Smooth muscle cell (in vitro differentiated cells): Measurements from ENCODE around the gene STPG2. TPM values are rescaled to one million over a fixed set of nuclear protein-coding genes. Genes with fewer than 3 reads are reported as not detected.

ENCODE experiments used
- DNase-seq: peaks from one replicate; lab custom pipeline; 2025; ENCODE audit not compliant: unreplicated experiment; lab: John Stamatoyannopoulos, UW
- H2AFZ ChIP-seq: fragments of 200-600 bp; sonication (generic); 2 replicates; pipeline ENCODE4 v1.6.0; 2016; ENCODE audit warnings: antibody characterized with exemption, low read depth, mild to moderate bottlenecking
- H3F3A ChIP-seq: fragments of 200-600 bp; sonication (generic); 2 replicates; pipeline ENCODE4 v1.6.0; 2017; ENCODE audit warnings: antibody characterized with exemption, low read depth
- H3K27ac ChIP-seq: fragments of 200-600 bp; sonication (generic); 2 replicates; pipeline ENCODE4 v1.5.1; 2016; ENCODE audit warnings: low read depth, mild to moderate bottlenecking
- H3K27me3 ChIP-seq: fragments of 200-600 bp; sonication (generic); 2 replicates; pipeline ENCODE4 v1.6.1; 2016; ENCODE audit warnings: low read depth, mild to moderate bottlenecking
- H3K36me3 ChIP-seq: fragments of 200-600 bp; sonication (generic); 2 replicates; pipeline ENCODE4 v1.5.1; 2016; ENCODE audit warnings: low read depth
- H3K4me1 ChIP-seq: fragments of 200-600 bp; sonication (generic); 2 replicates; pipeline ENCODE4 v1.5.1; 2016; ENCODE audit warnings: low read depth
- H3K4me2 ChIP-seq: fragments of 200-600 bp; sonication (generic); 2 replicates; pipeline ENCODE4 v1.6.0; 2016; ENCODE audit warnings: mild to moderate bottlenecking
- H3K4me3 ChIP-seq: fragments of 200-600 bp; sonication (generic); 2 replicates; pipeline ENCODE4 v1.5.1; 2016; ENCODE audit warnings: mild to moderate bottlenecking
- H3K79me2 ChIP-seq: fragments of 200-600 bp; sonication (generic); 2 replicates; pipeline ENCODE4 v1.6.0; 2016; ENCODE audit warnings: low read depth, mild to moderate bottlenecking
- H3K9ac ChIP-seq: fragments of 200-600 bp; sonication (generic); 2 replicates; pipeline ENCODE4 v1.6.0; 2016; ENCODE audit warnings: low read depth
- H3K9me3 ChIP-seq: fragments of 200-600 bp; sonication (generic); replicated peaks from 2 replicates; pipeline ENCODE4 v1.5.1; 2016; ENCODE audit warnings: low read depth
- H4K20me1 ChIP-seq: fragments of 200-600 bp; sonication (generic); 2 replicates; pipeline ENCODE4 v1.6.0; 2016; ENCODE audit warnings: low read depth
- CTCF ChIP-seq: fragments of 200-600 bp; sonication (generic); IDR thresholded peaks from 2 replicates; pipeline ENCODE4 v1.5.1; 2017; ENCODE audit warnings: borderline replicate concordance, mild to moderate bottlenecking, antibody characterized with exemption; ENCODE audit not compliant: insufficient read depth, poor library complexity, severe bottlenecking
- WGBS: methylation state at CpG from one replicate; pipeline ENCODE4 v1.1.7; 2016; ENCODE audit warnings: low lambda C conversion rate; 5-methylcytosine and 5-hydroxymethylcytosine counted together
- polyA plus RNA-seq: library from polyadenylated mRNA; unstranded; fragments of >200 nt; fragmentation: Nextera tagmentation; extraction: Ambion mirVana; gene quantifications from 2 replicates; pipeline ENCODE4 v1.2.1, GENCODE V29; 2016
- total RNA-seq: library from RNA; depleted of rRNA; stranded (reverse); fragments of >200 nt; gene quantifications from 2 replicates; pipeline ENCODE4 v1.2.3, GENCODE V29; 2014

STPG2 gene
- total and polyA plus RNA-seq, 2 experiments from 2014 or later: 0.09 to 0.31 TPM

GRCh38 chr4:97590266-97590665, 553.0 kb downstream of the STPG2 start:
- no peak for TF ChIP-seq CTCF
- Histone ChIP-seq H3K36me3 (no peaks in the 10 kb centered on the region), H3K4me1 (no peaks in the 10 kb centered on the region), H3K9me3 (no peaks in the 10 kb centered on the region), H3F3A (no peaks in the 10 kb centered on the region), H3K79me2 (no peaks in the 10 kb centered on the region), H3K27ac (no peak overlapping the region), H3K4me3 (no peak overlapping the region), H2AFZ (no peak overlapping the region), H4K20me1 (no peaks in the 10 kb centered on the region), H3K4me2 (no peak overlapping the region), H3K9ac (no peak overlapping the region), H3K27me3 (no peaks in the 10 kb centered on the region)
- 87% methylated on average over 4 of the region's 4 CpGs for WGBS
- DNase-seq: no peak

DNA sequence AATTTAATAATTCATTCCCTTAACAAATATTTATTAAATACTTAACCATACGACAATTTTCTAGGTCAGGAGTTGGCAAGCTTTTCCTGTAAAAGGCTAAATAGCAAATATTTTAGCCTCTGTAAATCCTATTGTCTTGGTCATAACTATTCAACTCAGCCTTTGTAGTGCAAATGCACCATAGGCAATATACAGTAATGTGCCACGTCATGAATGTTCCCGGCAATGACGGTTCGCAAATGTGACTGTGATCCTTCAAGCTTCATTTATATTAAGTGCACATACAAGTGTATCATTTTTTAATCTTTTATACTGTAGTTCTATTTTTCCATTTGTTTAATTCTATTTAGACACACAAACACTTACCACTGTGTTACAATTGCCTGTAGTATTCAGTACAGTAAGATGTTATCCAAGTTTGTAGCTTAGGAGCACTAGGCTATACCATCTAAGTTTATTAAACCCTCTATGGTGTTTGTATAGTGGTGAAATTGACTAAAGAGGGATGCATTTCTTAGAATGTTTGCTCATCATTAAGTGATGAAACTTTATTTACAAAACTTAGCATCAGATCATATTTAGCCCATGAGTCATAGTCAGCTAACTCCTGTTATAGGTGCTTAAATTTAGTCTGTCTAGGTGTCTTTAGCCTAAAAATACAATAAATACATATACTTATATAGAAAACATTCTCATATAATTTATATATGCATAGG, 553.6 kb downstream of the STPG2 start:
- Histone ChIP-seq H3K9ac (no peak overlapping the region), H3K79me2 (no peaks in the 10 kb centered on the region), H3F3A (no peaks in the 10 kb centered on the region), H3K27me3 (no peaks in the 10 kb centered on the region), H3K4me1 (no peaks in the 10 kb centered on the region), H2AFZ (no peak overlapping the region), H4K20me1 (no peaks in the 10 kb centered on the region), H3K36me3 (no peaks in the 10 kb centered on the region), H3K4me2 (no peak overlapping the region), H3K27ac (no peak overlapping the region), H3K9me3 (no peaks in the 10 kb centered on the region), H3K4me3 (no peak overlapping the region)
- no peak for DNase-seq
- 97% methylated on average over 5 of the region's 5 CpGs for WGBS
- no peak for TF ChIP-seq CTCF

DNA sequence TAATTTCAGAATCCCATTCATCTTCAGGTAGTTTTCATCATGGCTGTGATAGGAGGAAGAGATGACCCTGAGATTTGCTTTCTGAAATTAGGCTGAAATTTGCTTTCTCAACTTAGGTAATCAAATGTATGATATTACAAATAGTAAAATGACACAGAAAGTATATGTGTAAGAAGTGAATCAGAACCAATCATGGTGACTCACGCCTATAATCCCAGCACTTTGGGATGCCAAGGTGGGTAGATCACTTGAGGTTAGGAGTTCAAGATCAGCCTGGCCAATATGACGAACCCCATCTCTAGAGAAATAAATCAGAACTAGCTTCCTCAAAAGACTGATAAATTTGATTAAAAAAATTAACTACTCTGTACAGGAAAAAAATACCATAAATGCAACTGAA, 555.4 kb downstream of the STPG2 start:
- no peak for TF ChIP-seq CTCF
- Histone ChIP-seq H3K4me1 (no peaks in the 10 kb centered on the region), H2AFZ (no peak overlapping the region), H3K9ac (no peak overlapping the region), H3F3A (no peaks in the 10 kb centered on the region), H3K27ac (no peak overlapping the region), H3K36me3 (no peaks in the 10 kb centered on the region), H3K4me2 (no peak overlapping the region), H3K9me3 (no peaks in the 10 kb centered on the region), H3K4me3 (no peak overlapping the region), H3K27me3 (no peaks in the 10 kb centered on the region), H4K20me1 (no peaks in the 10 kb centered on the region), H3K79me2 (no peaks in the 10 kb centered on the region)
- WGBS: 93% methylated on average over 2 of the region's 2 CpGs
- DNase-seq: no peak

GRCh38 chr4:97585274-97585673, 558.0 kb downstream of the STPG2 start:
- no peak for DNase-seq

More at GRCh38 chr4:97585274-97585673, 558.0 kb downstream of the STPG2 start:
- H3K9ac ChIP-seq: no peak overlapping the region
- no peaks in the 10 kb centered on the region for H3K27me3 ChIP-seq
- no peak overlapping the region for H3K4me2 ChIP-seq
- no peak overlapping the region for H3K27ac ChIP-seq
- no peak overlapping the region for H2AFZ ChIP-seq
- TF ChIP-seq CTCF: no peak
- no peaks in the 10 kb centered on the region for H3F3A ChIP-seq
- no peaks in the 10 kb centered on the region for H3K9me3 ChIP-seq
- H3K79me2 ChIP-seq: no peaks in the 10 kb centered on the region
- no peaks in the 10 kb centered on the region for H3K36me3 ChIP-seq
- no peaks in the 10 kb centered on the region for H3K4me1 ChIP-seq
- H3K4me3 ChIP-seq: no peak overlapping the region
- H4K20me1 ChIP-seq: no peaks in the 10 kb centered on the region
